GM21381 (cell line): Measurements from ENCODE around the gene TNS1.

Experiments used
- ATAC-seq: cut with Tn5 transposase; IDR thresholded peaks from one replicate; pipeline ENCODE4 v1.9.1; 2021; ENCODE audit warnings: mild to moderate bottlenecking, moderate library complexity; ENCODE audit not compliant: unreplicated experiment

The TNS1 gene

GRCh38 chr2:217919204-217919603, 83.6 kb downstream of the TNS1 start:
- ATAC-seq = no peak

GRCh38 chr2:217918308-217919024, 84.3 kb downstream of the TNS1 start:
- no peak for ATAC-seq

- ATAC-seq = no peak
Observed at GRCh38 chr2:217916504-217917254, 86.1 kb downstream of the TNS1 start.

- no peak for ATAC-seq
Observed at GRCh38 chr2:217915706-217916105, 87.1 kb downstream of the TNS1 start.

GRCh38 chr2:217914878-217915277, 87.9 kb downstream of the TNS1 start:
- ATAC-seq = no peak

DNA sequence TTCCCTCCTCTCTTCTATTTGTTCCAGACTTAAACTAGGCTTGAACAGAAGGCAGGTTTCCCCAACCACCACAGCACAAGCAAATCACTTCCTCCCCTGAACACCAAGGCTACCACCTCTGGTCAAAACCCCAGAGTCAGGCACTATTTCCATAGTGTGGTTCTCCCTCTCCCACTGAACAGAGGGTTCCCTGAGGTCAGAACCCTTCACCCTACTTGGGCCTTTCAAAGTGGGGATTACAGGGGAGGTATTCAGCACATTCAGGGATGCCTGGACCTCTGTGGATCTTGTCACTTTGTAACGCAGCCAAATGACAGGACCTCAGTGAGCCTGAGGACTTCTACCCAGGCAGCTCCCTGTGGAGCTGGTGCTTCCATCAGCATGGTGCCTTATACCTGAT, 88.7 kb downstream of the TNS1 start:
- ATAC-seq = no peak

- ATAC-seq = no peak
Observed at GRCh38 chr2:217913436-217913835, 89.4 kb downstream of the TNS1 start.

DNA sequence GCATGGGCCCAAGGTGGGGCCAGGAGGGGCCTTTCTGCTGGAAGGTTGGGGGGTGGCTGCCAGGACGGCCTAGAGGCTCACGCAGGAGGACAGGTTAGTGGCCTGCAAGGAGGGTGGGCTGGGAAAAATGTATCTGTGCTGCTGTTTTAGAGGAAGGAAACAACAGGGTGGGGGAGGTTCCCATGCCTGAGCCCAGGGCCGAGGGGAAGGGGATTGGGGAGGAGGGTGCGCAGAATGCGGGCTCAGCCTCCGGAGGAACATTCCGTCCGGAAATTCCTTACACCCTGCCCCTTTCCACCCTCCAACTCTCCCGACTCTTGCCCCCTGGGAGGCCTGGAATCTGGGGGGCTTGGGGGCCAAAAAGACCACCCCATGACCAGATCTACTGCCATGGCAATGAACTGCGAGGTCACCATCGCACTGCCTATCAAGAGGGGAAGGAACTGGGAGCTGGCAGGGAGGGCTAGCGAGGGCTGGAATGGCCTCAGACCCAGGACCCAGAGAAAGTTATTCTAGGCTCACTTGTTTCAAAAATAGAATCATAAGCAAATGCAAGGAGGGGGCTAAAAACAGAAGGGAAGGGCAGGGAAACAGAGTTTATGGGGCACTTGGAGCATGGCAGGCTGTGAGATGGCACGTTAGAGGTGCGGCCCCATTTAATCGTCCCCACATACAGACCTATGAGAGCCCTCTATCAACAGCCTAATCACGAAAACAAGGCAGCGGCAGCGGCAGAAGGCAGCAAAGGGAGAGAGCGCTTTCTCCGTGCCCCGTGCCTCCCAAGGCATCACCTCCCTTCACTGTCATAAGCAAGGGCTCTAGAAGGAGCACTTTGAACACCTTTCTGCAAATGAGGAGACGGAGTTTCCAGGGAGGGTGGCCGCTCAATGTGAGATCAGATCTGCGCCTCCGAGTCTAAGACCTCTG, 90.4 kb downstream of the TNS1 start:
- no peak for ATAC-seq

- no peak for ATAC-seq
Observed at GRCh38 chr2:217911283-217912097, 91.3 kb downstream of the TNS1 start.

GRCh38 chr2:217910875-217911212, 92.0 kb downstream of the TNS1 start:
- ATAC-seq = no peak

DNA sequence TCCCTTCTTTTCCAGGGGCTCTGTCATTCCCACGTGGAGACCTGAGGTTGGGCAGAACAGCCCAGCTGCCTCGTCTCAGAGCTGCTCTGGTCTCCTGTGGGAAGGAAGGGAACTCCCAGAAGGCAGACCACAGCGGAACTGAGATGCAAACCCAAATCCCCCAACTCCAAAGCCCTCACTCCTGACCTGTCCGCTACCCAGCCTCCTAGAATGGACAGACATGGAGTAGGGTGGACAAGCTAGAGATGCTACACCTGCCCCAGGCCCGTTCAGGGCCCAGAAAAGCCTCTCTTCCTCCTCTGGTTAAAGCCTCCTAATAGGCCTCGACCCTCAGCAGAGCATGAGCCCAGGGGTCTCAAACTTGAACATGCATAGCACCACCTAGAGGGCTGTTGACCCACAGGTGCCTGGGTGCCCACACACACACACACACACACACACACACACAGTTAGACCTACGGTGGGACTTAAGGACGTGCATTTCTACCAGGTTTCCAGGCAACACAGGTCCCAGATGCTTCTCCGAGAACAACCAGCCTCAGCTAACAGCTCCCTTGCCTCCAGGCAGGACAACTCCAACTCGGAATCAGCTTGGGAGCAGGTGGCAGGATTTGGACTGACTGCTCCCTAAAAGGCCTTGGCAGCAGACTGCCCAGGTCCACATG, 93.5 kb downstream of the TNS1 start:
- ATAC-seq = no peak

GRCh38 chr2:217908544-217908943, 94.3 kb downstream of the TNS1 start:
- ATAC-seq = no peak

DNA sequence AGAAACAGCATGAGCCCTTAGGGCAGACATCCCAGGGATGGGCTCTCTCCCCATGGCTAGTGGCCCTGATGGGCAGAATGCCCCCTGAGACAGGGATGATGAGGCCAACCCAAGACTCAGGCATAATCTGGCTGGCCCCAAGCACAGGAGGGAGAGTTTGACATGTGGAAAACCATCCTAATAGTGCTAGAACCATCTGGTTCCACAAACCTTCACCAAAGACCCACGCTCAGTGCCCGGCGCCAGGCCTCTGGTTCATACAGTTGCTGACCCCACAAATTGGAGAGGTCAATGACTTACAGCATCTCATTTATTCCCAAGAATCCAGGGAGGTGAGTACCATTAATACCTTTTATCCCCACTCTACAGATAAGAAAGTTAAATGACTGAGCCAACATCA, 95.5 kb downstream of the TNS1 start:
- ATAC-seq = no peak

- no peak for ATAC-seq
Observed at GRCh38 chr2:217906798-217907197, 96.0 kb downstream of the TNS1 start.

DNA sequence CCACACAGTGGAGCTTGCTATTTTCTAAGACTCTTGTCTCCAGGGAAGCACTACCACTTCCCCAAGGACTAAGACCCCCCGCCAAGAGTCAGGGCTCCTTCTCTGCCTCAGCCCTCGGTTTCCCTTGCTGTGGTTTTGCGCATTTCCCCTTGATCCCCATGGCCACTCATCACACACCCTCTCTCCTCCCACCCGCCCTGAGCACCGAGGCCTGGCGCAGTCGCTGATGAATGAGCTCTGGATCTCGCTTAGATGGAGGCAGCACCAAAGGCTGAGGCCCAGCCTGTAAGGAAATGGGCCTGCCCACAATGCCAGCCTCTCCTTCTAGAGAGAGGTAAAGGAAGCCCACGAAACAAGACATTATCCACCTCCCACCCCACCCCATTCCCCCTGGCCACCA, 96.9 kb downstream of the TNS1 start:
- no peak for ATAC-seq

DNA sequence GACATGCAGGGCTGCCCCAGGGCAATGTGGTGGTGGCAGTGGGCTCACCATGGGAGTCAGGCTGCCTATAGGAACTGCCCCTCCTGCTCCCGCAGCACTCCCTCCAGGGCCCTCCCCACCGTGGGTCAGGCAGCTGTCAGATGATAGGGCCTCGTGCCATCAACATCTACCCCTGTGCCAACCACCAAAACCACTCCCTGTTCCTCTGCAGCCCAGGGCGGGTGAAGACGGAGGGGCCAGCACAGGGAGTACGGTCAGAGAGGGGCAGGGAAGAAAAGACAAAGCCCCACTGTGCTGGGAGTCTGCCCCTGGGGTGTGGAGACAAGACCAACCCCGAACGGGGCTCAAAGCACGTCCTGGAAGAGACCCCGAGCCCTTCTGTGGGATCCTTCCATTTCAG, 97.4 kb downstream of the TNS1 start:
- ATAC-seq = no peak

GRCh38 chr2:217904614-217904965, 98.2 kb downstream of the TNS1 start:
- ATAC-seq = no peak

- no peak for ATAC-seq
Observed at GRCh38 chr2:217903859-217904613, 98.8 kb downstream of the TNS1 start.

DNA sequence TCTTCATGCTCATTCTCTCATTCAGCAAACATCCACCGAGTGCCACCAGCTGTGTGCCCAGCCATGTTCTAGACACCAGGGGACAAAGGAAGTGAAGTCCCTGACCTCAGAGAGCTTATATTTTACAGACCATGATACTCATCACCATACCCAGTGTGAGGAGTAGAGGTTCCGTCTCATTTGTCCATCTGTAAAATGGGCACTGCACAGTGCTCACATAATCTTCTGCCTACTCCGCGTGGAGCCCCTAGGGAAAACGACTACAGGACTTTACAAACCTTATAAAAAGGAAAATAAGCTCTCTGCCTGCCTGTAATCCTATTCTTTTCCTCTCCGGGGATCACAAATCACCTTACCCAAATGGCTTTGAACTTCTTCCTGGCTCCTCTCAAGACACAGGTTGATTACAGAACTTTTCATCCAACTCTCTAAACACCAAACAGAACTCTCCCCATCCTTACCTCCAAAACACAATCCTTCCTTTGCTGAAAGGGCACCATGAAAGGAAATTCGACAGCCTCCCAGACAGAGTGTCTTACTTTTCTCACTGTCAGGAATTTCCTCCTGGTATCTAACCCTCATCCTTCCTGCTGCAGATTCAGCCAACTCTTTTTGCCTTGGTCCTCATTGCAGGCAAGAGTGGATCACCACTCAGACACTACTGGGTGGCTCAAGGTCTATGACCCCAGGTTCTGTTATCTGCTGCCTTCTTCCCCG, 99.5 kb downstream of the TNS1 start:
- no peak for ATAC-seq
